Measurements from ENCODE around the gene C5AR1. TPM values are rescaled to one million over a fixed set of nuclear protein-coding genes. Genes with fewer than 3 reads are reported as not detected.
"Not testable (repeated sequence)": the region's sequence is repeated elsewhere in the genome, so short reads cannot be mapped to it uniquely, and the experiment has no call there.

C5AR1 gene
- polyA plus RNA-seq, 1 of the 3 experiments (the other 2 are of a cell fraction), result 1.2 TPM

DNA sequence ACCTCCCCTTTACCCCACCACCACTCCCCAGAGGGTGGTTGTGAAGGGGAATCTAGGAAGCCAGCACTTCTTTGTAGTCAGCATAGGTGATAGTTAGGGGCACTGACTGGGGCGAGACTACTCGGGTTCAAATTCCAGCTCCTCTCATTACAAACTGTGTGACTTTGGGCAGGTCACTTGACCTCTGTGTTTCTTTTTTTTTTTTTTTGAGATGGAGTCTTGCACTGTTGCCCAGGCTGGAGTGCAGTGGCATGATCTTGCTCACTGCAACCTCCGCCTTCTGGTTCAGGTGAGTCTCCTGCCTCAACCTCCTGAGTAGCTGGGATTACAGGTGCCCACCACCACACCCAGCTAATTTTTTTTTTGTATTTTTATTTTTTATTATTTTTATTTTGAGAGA is 33.1 kb upstream of the C5AR1 start:
- H2AFZ ChIP-seq (ENCODE audit: low read depth); H4K20me1 ChIP-seq (ENCODE audit: insufficient read depth); H3K27me3 ChIP-seq (ENCODE audit: insufficient read depth); DNase-seq; H3K9me2 ChIP-seq; H3K79me2 ChIP-seq (ENCODE audit: insufficient read depth); H3K4me2 ChIP-seq; H3K9me3 ChIP-seq; H3K9ac ChIP-seq; H3K36me3 ChIP-seq (replicated peaks in 1 of 2; ENCODE audit: control insufficient read depth in 1 of 2, insufficient read depth in 2 of 2, low read length in 1 of 2); H3K4me3 ChIP-seq (ENCODE audit: low read depth in 2 of 2, low read length in 1 of 2); H3K27ac ChIP-seq (ENCODE audit: low read depth in 2 of 2, low read length in 1 of 2): not testable (repeated sequence)
- 94% methylated on average over 3 of the region's 3 CpGs for WGBS (ENCODE audit: low lambda C conversion rate)
- CTCF ChIA-PET, result interaction anchor here (0.9 to 3.7 kb wide), 5 partner anchors 8 to 115 kb away, joined by 3 to 34 read pairs (median 14); partner anchors contain the start of gene DHX34
- peaks cover 10 to 18% of the 10 kb centered on the region in 2 experiments; a peak in 3 of 4 replicates for H3K4me1 ChIP-seq (ENCODE audit: control insufficient read depth in 1 of 2, insufficient read depth in 2 of 2, low read depth in 1 of 2, low read length in 1 of 2)
- POLR2A ChIA-PET, result interaction anchor here (2.6 kb wide), 1 partner anchor 20 kb away, joined by 18 read pairs; the partner anchor contains the start of gene CCDC9
- H3F3A ChIP-seq (replicated peaks; ENCODE audit: insufficient read depth), result peaks cover 28% of the 10 kb centered on the region

DNA sequence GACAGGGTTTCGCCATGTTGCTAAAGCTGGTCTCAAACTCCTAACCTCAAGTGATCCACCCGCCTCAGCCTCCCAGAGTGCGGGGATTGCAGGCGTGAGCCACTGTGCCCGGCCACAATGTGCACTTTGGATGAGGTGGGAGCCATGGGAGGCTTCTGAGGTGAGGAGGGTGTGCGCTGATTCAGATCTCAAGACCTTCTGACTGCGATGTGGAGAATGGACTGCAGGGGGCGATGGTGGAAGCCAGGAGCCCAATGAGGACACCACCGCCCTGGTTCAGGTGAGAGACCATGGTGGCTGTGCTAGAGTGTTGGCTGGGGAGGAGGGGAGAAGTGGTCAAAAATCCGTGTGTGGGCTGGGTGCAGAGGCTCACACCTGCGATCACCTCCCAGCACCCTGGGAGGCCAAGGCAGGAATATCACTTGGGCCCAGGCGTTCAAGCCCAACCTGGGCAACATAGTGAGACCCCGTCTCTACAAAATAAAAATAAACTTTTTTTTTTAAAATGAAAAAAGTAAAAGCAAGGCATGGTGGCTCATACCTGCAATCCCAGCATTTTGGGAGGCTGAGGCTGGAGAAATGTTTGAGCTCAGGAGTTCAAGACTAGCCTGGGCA is 29.4 kb upstream of the C5AR1 start:
- Histone ChIP-seq H3F3A (replicated peaks; ENCODE audit: insufficient read depth) (peaks cover 15% of the 10 kb centered on the region), H3K79me2 (ENCODE audit: insufficient read depth) (no peaks in the 10 kb centered on the region), H3K27me3 (ENCODE audit: insufficient read depth) (no peaks in the 10 kb centered on the region), H3K9ac (no peak overlapping the region), H3K27ac (ENCODE audit: low read depth in 2 of 2, low read length in 1 of 2) (no peak overlapping the region), H3K4me1 (ENCODE audit: control insufficient read depth in 1 of 2, insufficient read depth in 2 of 2, low read depth in 1 of 2, low read length in 1 of 2) (peaks cover 8 to 10% of the 10 kb centered on the region in 2 experiments; a peak in 3 of 4 replicates), H2AFZ (ENCODE audit: low read depth) (no peak overlapping the region), H3K4me2 (no peak overlapping the region), H3K9me2 (no peaks in the 10 kb centered on the region), H3K4me3 (ENCODE audit: low read depth in 2 of 2, low read length in 1 of 2) (no peak overlapping the region; a peak in 1 of 4 replicates), H3K36me3 (replicated peaks in 1 of 2; ENCODE audit: control insufficient read depth in 1 of 2, insufficient read depth in 2 of 2, low read length in 1 of 2) (peaks cover 0 to 8% of the 10 kb centered on the region in 2 experiments), H3K9me3 (no peaks in the 10 kb centered on the region), H4K20me1 (ENCODE audit: insufficient read depth) (no peaks in the 10 kb centered on the region; the same call in 1 of the 2 replicates)
- POLR2A ChIA-PET, result no interaction called here
- 92% methylated on average over 13 of the region's 13 CpGs for WGBS (ENCODE audit: low lambda C conversion rate)
- CTCF ChIA-PET, result interaction anchor here (0.6 to 0.7 kb wide), 2 partner anchors 14 to 23 kb away, joined by 3 read pairs; no protein-coding TSS in a partner anchor
- TF ChIP-seq, protein P1, sequence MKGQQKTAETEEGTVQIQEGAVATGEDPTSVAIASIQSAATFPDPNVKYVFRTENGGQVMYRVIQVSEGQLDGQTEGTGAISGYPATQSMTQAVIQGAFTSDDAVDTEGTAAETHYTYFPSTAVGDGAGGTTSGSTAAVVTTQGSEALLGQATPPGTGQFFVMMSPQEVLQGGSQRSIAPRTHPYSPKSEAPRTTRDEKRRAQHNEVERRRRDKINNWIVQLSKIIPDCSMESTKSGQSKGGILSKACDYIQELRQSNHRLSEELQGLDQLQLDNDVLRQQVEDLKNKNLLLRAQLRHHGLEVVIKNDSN (IDR thresholded peaks at IDR 0.05; ENCODE audit: borderline replicate concordance, low read depth), result no peak
- TF ChIP-seq, protein P2, sequence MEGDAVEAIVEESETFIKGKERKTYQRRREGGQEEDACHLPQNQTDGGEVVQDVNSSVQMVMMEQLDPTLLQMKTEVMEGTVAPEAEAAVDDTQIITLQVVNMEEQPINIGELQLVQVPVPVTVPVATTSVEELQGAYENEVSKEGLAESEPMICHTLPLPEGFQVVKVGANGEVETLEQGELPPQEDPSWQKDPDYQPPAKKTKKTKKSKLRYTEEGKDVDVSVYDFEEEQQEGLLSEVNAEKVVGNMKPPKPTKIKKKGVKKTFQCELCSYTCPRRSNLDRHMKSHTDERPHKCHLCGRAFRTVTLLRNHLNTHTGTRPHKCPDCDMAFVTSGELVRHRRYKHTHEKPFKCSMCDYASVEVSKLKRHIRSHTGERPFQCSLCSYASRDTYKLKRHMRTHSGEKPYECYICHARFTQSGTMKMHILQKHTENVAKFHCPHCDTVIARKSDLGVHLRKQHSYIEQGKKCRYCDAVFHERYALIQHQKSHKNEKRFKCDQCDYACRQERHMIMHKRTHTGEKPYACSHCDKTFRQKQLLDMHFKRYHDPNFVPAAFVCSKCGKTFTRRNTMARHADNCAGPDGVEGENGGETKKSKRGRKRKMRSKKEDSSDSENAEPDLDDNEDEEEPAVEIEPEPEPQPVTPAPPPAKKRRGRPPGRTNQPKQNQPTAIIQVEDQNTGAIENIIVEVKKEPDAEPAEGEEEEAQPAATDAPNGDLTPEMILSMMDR (IDR thresholded peaks at IDR 0.05), result peak; percentile 61
- TF ChIP-seq, protein P3, sequence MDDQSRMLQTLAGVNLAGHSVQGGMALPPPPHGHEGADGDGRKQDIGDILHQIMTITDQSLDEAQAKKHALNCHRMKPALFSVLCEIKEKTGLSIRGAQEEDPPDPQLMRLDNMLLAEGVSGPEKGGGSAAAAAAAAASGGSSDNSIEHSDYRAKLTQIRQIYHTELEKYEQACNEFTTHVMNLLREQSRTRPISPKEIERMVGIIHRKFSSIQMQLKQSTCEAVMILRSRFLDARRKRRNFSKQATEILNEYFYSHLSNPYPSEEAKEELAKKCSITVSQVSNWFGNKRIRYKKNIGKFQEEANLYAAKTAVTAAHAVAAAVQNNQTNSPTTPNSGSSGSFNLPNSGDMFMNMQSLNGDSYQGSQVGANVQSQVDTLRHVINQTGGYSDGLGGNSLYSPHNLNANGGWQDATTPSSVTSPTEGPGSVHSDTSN (IDR thresholded peaks at IDR 0.05), result no peak
- TF ChIP-seq GATA2 (CRISPR knock-in tag; IDR thresholded peaks at IDR 0.05), result no peak
- peak; percentile 51 for DNase-seq

All from SK-N-SH (cell line).